WTC11 (cell line): ENCODE measurements around the gene BABAM2. TPM values are rescaled to one million over a fixed set of nuclear protein-coding genes. Genes with fewer than 3 reads are reported as not detected.

Experiments used
- ATAC-seq: fragments of 200-7000 bp; cut with Tn5 transposase; 2 replicates; pipeline ENCODE4 v1.10.0; 2021; ENCODE audit warnings: mild to moderate bottlenecking, moderate library complexity
- CTCF ChIA-PET: fragments of 300-600 bp; sonication (Branson Sonifier 250); formaldehyde crosslinking; loops from one replicate; lab custom pipeline; 2021; ENCODE audit warnings: antibody characterized with exemption; lab: Charles Lee
- POLR2A ChIA-PET: fragments of 350-600 bp; sonication (Branson Sonifier 250); formaldehyde crosslinking; loops from one replicate; lab custom pipeline; 2021; ENCODE audit warnings: antibody characterized with exemption; lab: Charles Lee
- DNase-seq: peaks from one replicate; pipeline ENCODE4 v3.0.0; 2021; ENCODE audit warnings: low spot score
- H3K27ac Mint-ChIP-seq: 2 replicates; pipeline ENCODE4 v1.8.0; 2021; ENCODE audit warnings: mixed read lengths
- H3K27me3 Mint-ChIP-seq: 2 replicates; pipeline ENCODE4 v1.8.0; 2021; ENCODE audit warnings: low read depth, mild to moderate bottlenecking, moderate library complexity, mixed read lengths
- H3K36me3 Mint-ChIP-seq: 2 replicates; pipeline ENCODE4 v1.8.0; 2021; ENCODE audit warnings: mixed read lengths
- H3K4me1 Mint-ChIP-seq: 2 replicates; pipeline ENCODE4 v1.8.0; 2022; ENCODE audit warnings: mixed read lengths
- H3K4me3 Mint-ChIP-seq: 2 replicates; pipeline ENCODE4 v1.8.0; 2021; ENCODE audit warnings: mild to moderate bottlenecking, moderate library complexity, mixed read lengths
- H3K9me3 Mint-ChIP-seq: 2 replicates; pipeline ENCODE4 v1.8.0; 2021; ENCODE audit warnings: mixed read lengths
- ARID4B ChIP-seq: sonication (generic); formaldehyde crosslinking; IDR thresholded peaks from 2 replicates; pipeline ENCODE4 v1.8.0; 2023; ENCODE audit warnings: missing genetic modification reagents, mild to moderate bottlenecking, borderline replicate concordance
- ATF1 ChIP-seq: sonication (generic); formaldehyde crosslinking; IDR thresholded peaks from 2 replicates; pipeline ENCODE4 v1.8.1; 2023; ENCODE audit warnings: mild to moderate bottlenecking, moderate library complexity, missing genetic modification reagents
- CBFB ChIP-seq: sonication (generic); formaldehyde crosslinking; IDR thresholded peaks from 2 replicates; pipeline ENCODE4 v1.8.1; 2022; ENCODE audit warnings: mild to moderate bottlenecking, low read depth, missing genetic modification reagents
- E2F4 ChIP-seq: sonication (generic); formaldehyde crosslinking; IDR thresholded peaks from 2 replicates; pipeline ENCODE4 v1.8.1; 2022; ENCODE audit warnings: low read depth, mild to moderate bottlenecking, moderate library complexity, missing genetic modification reagents, borderline replicate concordance
- E2F5 ChIP-seq: sonication (generic); formaldehyde crosslinking; IDR thresholded peaks from 2 replicates; pipeline ENCODE4 v1.8.1; 2022; ENCODE audit warnings: mild to moderate bottlenecking, moderate library complexity, missing genetic modification reagents
- EMX1 ChIP-seq: fragments of 250-450 bp; sonication (Bioruptor Pico); IDR thresholded peaks from 2 replicates; pipeline ENCODE4 v1.8.0; 2021; ENCODE audit warnings: mild to moderate bottlenecking
- ESRRA ChIP-seq: sonication (generic); formaldehyde crosslinking; IDR thresholded peaks from 2 replicates; pipeline ENCODE4 v1.8.1; 2022; ENCODE audit warnings: mild to moderate bottlenecking, missing genetic modification reagents, borderline replicate concordance
- HMGA2 ChIP-seq: fragments of 250-450 bp; sonication (Bioruptor Pico); IDR thresholded peaks from 2 replicates; pipeline ENCODE4 v1.4.0; 2021; ENCODE audit warnings: mild to moderate bottlenecking, moderate library complexity
- HMGXB4 ChIP-seq: sonication (generic); formaldehyde crosslinking; IDR thresholded peaks from 2 replicates; pipeline ENCODE4 v1.8.1; 2023; ENCODE audit warnings: mild to moderate bottlenecking, moderate library complexity, missing genetic modification reagents
- MYBL2 ChIP-seq: sonication (generic); formaldehyde crosslinking; IDR thresholded peaks from 2 replicates; pipeline ENCODE4 v1.8.1; 2023; ENCODE audit warnings: mild to moderate bottlenecking, moderate library complexity, missing genetic modification reagents
- NFATC4 ChIP-seq: fragments of 250-450 bp; sonication (Bioruptor Pico); IDR thresholded peaks from 2 replicates; pipeline ENCODE4 v1.9.0; 2021; ENCODE audit warnings: mild to moderate bottlenecking
- NR1H2 ChIP-seq: sonication (generic); formaldehyde crosslinking; IDR thresholded peaks from 2 replicates; pipeline ENCODE4 v1.9.0; 2021; ENCODE audit warnings: mild to moderate bottlenecking, moderate library complexity, missing genetic modification reagents
- NR3C1 ChIP-seq: sonication (generic); formaldehyde crosslinking; conservative IDR thresholded peaks from 2 replicates; pipeline ENCODE4 v1.8.1; 2023; ENCODE audit warnings: low read depth, mild to moderate bottlenecking, missing genetic modification reagents
- PRRX2 ChIP-seq: fragments of 250-450 bp; sonication (Bioruptor Pico); IDR thresholded peaks from 2 replicates; pipeline ENCODE4 v1.8.0; 2021; ENCODE audit warnings: mild to moderate bottlenecking
- SOX15 ChIP-seq: fragments of 250-450 bp; sonication (Bioruptor Pico); IDR thresholded peaks from 2 replicates; pipeline ENCODE4 v1.9.0; 2021; ENCODE audit warnings: mild to moderate bottlenecking
- TCF7 ChIP-seq: sonication (generic); formaldehyde crosslinking; IDR thresholded peaks from 2 replicates; pipeline ENCODE4 v1.8.0; 2022; ENCODE audit warnings: mild to moderate bottlenecking, low read depth, missing genetic modification reagents, moderate library complexity
- ZNF121 ChIP-seq: sonication (generic); formaldehyde crosslinking; IDR thresholded peaks from 2 replicates; pipeline ENCODE4 v1.8.0; 2023; ENCODE audit warnings: missing genetic modification reagents
- ZNF232 ChIP-seq: sonication (generic); formaldehyde crosslinking; IDR thresholded peaks from 2 replicates; pipeline ENCODE4 v1.8.0; 2022; ENCODE audit warnings: mild to moderate bottlenecking, missing genetic modification reagents
- total RNA-seq: library from RNA; stranded (reverse); gene quantifications from 3 replicates; pipeline ENCODE4 v1.2.3, GENCODE V29; 2021
- TF ChIP-seq, protein P1 (sequence below): sonication (generic); formaldehyde crosslinking; IDR thresholded peaks from 2 replicates; pipeline ENCODE4 v1.8.0; 2022; ENCODE audit warnings: missing genetic modification reagents
- TF ChIP-seq, protein P2 (sequence below): sonication (generic); formaldehyde crosslinking; IDR thresholded peaks from 2 replicates; pipeline ENCODE4 v1.8.0; 2022; ENCODE audit warnings: mild to moderate bottlenecking, missing genetic modification reagents

Gene BABAM2
- total RNA-seq, 1 experiment from 2014 or later, result 16.5 TPM

DNA sequence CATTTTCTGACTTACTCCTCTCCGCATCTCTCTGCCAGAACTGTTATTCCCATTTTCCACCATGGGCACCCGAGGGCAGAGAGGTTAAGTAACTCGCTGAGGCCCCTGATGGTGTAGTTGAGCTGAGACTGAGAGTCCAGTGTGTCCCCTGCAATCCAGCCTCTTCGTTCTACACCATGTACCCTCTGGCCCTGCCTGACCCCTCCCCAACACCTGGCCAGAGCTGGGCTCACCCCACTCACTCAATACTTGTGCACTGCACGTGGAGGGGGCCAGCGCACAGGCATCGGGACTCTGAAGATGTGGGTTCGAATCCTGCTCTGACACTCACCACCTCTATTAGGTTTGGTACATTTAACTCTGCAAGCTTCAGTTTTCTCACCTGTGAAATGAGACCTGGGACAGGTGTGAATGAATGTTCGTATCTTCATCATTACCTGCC, 477.8 kb downstream of the BABAM2 start:
- H3K9me3 Mint-ChIP-seq, result no peaks in the 10 kb centered on the region
- no peak overlapping the region for H3K4me3 Mint-ChIP-seq
- no peak overlapping the region for H3K27ac Mint-ChIP-seq
- H3K4me1 Mint-ChIP-seq, result peaks cover 11% of the 10 kb centered on the region
- H3K36me3 Mint-ChIP-seq, result no peaks in the 10 kb centered on the region
- peaks cover under 1% of the 10 kb centered on the region; the same call in 1 of the 2 replicates for H3K27me3 Mint-ChIP-seq
- ChIA-PET POLR2A (no interaction called here), CTCF (no interaction called here)
- TF ChIP-seq CBFB (CRISPR knock-in tag) (no peak), ARID4B (CRISPR knock-in tag) (no peak), PRRX2 (CRISPR knock-in tag) (no peak)
- ATAC-seq, result no peak
- no peak for DNase-seq

- ChIA-PET POLR2A (no interaction called here), CTCF (no interaction called here)
- TF ChIP-seq ESRRA (no peak), E2F5 (CRISPR knock-in tag) (no peak), ZNF121 (CRISPR knock-in tag) (no peak), SOX15 (CRISPR knock-in tag) (no peak), NR1H2 (CRISPR knock-in tag) (no peak), HMGXB4 (CRISPR knock-in tag) (no peak), NFATC4 (no peak), ZNF232 (CRISPR knock-in tag) (no peak), NR3C1 (CRISPR knock-in tag) (no peak), MYBL2 (CRISPR knock-in tag) (no peak), E2F4 (CRISPR knock-in tag) (no peak), ATF1 (CRISPR knock-in tag) (no peak), TCF7 (CRISPR knock-in tag) (no peak), HMGA2 (no peak), EMX1 (CRISPR knock-in tag) (no peak)
- TF ChIP-seq, protein P1, sequence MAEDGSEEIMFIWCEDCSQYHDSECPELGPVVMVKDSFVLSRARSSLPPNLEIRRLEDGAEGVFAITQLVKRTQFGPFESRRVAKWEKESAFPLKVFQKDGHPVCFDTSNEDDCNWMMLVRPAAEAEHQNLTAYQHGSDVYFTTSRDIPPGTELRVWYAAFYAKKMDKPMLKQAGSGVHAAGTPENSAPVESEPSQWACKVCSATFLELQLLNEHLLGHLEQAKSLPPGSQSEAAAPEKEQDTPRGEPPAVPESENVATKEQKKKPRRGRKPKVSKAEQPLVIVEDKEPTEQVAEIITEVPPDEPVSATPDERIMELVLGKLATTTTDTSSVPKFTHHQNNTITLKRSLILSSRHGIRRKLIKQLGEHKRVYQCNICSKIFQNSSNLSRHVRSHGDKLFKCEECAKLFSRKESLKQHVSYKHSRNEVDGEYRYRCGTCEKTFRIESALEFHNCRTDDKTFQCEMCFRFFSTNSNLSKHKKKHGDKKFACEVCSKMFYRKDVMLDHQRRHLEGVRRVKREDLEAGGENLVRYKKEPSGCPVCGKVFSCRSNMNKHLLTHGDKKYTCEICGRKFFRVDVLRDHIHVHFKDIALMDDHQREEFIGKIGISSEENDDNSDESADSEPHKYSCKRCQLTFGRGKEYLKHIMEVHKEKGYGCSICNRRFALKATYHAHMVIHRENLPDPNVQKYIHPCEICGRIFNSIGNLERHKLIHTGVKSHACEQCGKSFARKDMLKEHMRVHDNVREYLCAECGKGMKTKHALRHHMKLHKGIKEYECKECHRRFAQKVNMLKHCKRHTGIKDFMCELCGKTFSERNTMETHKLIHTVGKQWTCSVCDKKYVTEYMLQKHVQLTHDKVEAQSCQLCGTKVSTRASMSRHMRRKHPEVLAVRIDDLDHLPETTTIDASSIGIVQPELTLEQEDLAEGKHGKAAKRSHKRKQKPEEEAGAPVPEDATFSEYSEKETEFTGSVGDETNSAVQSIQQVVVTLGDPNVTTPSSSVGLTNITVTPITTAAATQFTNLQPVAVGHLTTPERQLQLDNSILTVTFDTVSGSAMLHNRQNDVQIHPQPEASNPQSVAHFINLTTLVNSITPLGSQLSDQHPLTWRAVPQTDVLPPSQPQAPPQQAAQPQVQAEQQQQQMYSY, result no peak
- TF ChIP-seq, protein P2, sequence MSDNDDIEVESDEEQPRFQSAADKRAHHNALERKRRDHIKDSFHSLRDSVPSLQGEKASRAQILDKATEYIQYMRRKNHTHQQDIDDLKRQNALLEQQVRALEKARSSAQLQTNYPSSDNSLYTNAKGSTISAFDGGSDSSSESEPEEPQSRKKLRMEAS (CRISPR knock-in tag), result no peak
These were observed 478.8 kb downstream of the BABAM2 start for GRCh38 chr2:28369358-28369757.

More at GRCh38 chr2:28369358-28369757, 478.8 kb downstream of the BABAM2 start:
- no peaks in the 10 kb centered on the region for H3K9me3 Mint-ChIP-seq
- peaks cover 8% of the 10 kb centered on the region; the same call in 1 of the 2 replicates for H3K4me1 Mint-ChIP-seq
- ATAC-seq, result no peak
- no peak for DNase-seq
- no peaks in the 10 kb centered on the region for H3K36me3 Mint-ChIP-seq
- H3K27me3 Mint-ChIP-seq, result no peaks in the 10 kb centered on the region
- no peak overlapping the region for H3K27ac Mint-ChIP-seq
- no peak overlapping the region for H3K4me3 Mint-ChIP-seq
